ENCODE data around the gene CRYBA1. TPM values are rescaled to one million over a fixed set of nuclear protein-coding genes. Genes with fewer than 3 reads are reported as not detected.

CRYBA1 gene
- total and polyA plus RNA-seq, 2 donors (not counting 1 experiment from before 2014, with no cell fraction given): 0.17 TPM; not detected in 1

- Histone ChIP-seq H3K79me2 (ENCODE audit: control insufficient read depth, insufficient read depth, low read length) (no peaks in the 10 kb centered on the region), H3K27me3 (ENCODE audit: control insufficient read depth, insufficient read depth, low read length) (no peaks in the 10 kb centered on the region), H3K4me1 (ENCODE audit: control insufficient read depth, extremely low read depth, insufficient read depth, low read length) (no peaks in the 10 kb centered on the region), H2AFZ (ENCODE audit: low read length) (no peak overlapping the region), H4K20me1 (ENCODE audit: control insufficient read depth, extremely low read depth, insufficient read depth, low read length) (no peaks in the 10 kb centered on the region), H3K36me3 (ENCODE audit: control insufficient read depth, insufficient read depth, low read length) (no peaks in the 10 kb centered on the region), H3K9me3 (ENCODE audit: control insufficient read depth, insufficient read depth, low read depth, low read length) (no peaks in the 10 kb centered on the region), H3K9ac (ENCODE audit: insufficient read depth, low read length) (no peak overlapping the region), H3K4me3 (replicated peaks in 1 of 4; ENCODE audit: control extremely low read depth in 1 of 4, insufficient read depth in 1 of 4, low read depth in 3 of 4, low read length in 4 of 4) (no peak overlapping the region), H3K27ac (ENCODE audit: insufficient read depth, low read length) (no peak overlapping the region), H3K4me2 (ENCODE audit: extremely low read depth, insufficient read depth, low read length) (no peak overlapping the region)
- DNase-seq (ENCODE audit: low read depth in 2 of 2): no peak
- TF ChIP-seq EZH2 (IDR thresholded peaks at IDR 0.05; ENCODE audit: low read length, missing control alignments): no peak
- TF ChIP-seq, protein P1, sequence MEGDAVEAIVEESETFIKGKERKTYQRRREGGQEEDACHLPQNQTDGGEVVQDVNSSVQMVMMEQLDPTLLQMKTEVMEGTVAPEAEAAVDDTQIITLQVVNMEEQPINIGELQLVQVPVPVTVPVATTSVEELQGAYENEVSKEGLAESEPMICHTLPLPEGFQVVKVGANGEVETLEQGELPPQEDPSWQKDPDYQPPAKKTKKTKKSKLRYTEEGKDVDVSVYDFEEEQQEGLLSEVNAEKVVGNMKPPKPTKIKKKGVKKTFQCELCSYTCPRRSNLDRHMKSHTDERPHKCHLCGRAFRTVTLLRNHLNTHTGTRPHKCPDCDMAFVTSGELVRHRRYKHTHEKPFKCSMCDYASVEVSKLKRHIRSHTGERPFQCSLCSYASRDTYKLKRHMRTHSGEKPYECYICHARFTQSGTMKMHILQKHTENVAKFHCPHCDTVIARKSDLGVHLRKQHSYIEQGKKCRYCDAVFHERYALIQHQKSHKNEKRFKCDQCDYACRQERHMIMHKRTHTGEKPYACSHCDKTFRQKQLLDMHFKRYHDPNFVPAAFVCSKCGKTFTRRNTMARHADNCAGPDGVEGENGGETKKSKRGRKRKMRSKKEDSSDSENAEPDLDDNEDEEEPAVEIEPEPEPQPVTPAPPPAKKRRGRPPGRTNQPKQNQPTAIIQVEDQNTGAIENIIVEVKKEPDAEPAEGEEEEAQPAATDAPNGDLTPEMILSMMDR (conservative IDR thresholded peaks at IDR 0.05 in 1 of 2, IDR thresholded peaks at IDR 0.05 in 1 of 2; ENCODE audit: low read depth in 1 of 2, low read length in 2 of 2): no peak
Measured at GRCh38 chr17:29205047-29205446, 41.6 kb upstream of the CRYBA1 start.

GRCh38 chr17:29207975-29208374 lies 38.7 kb upstream of the CRYBA1 start:
- Histone ChIP-seq H3K4me3 (replicated peaks in 1 of 4; ENCODE audit: control extremely low read depth in 1 of 4, insufficient read depth in 1 of 4, low read depth in 3 of 4, low read length in 4 of 4) (no peak overlapping the region), H3K27me3 (ENCODE audit: control insufficient read depth, insufficient read depth, low read length) (no peaks in the 10 kb centered on the region), H3K4me2 (ENCODE audit: extremely low read depth, insufficient read depth, low read length) (no peak overlapping the region), H4K20me1 (ENCODE audit: control insufficient read depth, extremely low read depth, insufficient read depth, low read length) (no peaks in the 10 kb centered on the region), H3K4me1 (ENCODE audit: control insufficient read depth, extremely low read depth, insufficient read depth, low read length) (no peaks in the 10 kb centered on the region), H3K36me3 (ENCODE audit: control insufficient read depth, insufficient read depth, low read length) (no peaks in the 10 kb centered on the region), H2AFZ (ENCODE audit: low read length) (no peak overlapping the region), H3K79me2 (ENCODE audit: control insufficient read depth, insufficient read depth, low read length) (no peaks in the 10 kb centered on the region), H3K27ac (ENCODE audit: insufficient read depth, low read length) (no peak overlapping the region), H3K9ac (ENCODE audit: insufficient read depth, low read length) (no peak overlapping the region), H3K9me3 (ENCODE audit: control insufficient read depth, insufficient read depth, low read depth, low read length) (no peaks in the 10 kb centered on the region)
- TF ChIP-seq EZH2 (IDR thresholded peaks at IDR 0.05; ENCODE audit: low read length, missing control alignments): no peak
- TF ChIP-seq, protein P1 (conservative IDR thresholded peaks at IDR 0.05 in 1 of 2, IDR thresholded peaks at IDR 0.05 in 1 of 2; ENCODE audit: low read depth in 1 of 2, low read length in 2 of 2): no peak
- DNase-seq (ENCODE audit: low read depth in 2 of 2): no peak

- H3K27me3 ChIP-seq (ENCODE audit: control insufficient read depth, insufficient read depth, low read length): no peaks in the 10 kb centered on the region
- H2AFZ ChIP-seq (ENCODE audit: low read length): no peak overlapping the region
- H3K4me2 ChIP-seq (ENCODE audit: extremely low read depth, insufficient read depth, low read length): no peak overlapping the region
- no peak overlapping the region for H3K9ac ChIP-seq (ENCODE audit: insufficient read depth, low read length)
- no peak for DNase-seq (ENCODE audit: low read depth in 2 of 2)
- no peaks in the 10 kb centered on the region for H3K79me2 ChIP-seq (ENCODE audit: control insufficient read depth, insufficient read depth, low read length)
- H3K4me3 ChIP-seq (replicated peaks in 1 of 4; ENCODE audit: control extremely low read depth in 1 of 4, insufficient read depth in 1 of 4, low read depth in 3 of 4, low read length in 4 of 4): no peak overlapping the region
- no peaks in the 10 kb centered on the region for H4K20me1 ChIP-seq (ENCODE audit: control insufficient read depth, extremely low read depth, insufficient read depth, low read length)
- H3K27ac ChIP-seq (ENCODE audit: insufficient read depth, low read length): no peak overlapping the region
- TF ChIP-seq, protein P1 (conservative IDR thresholded peaks at IDR 0.05 in 1 of 2, IDR thresholded peaks at IDR 0.05 in 1 of 2; ENCODE audit: low read depth in 1 of 2, low read length in 2 of 2): no peak
- no peak for TF ChIP-seq EZH2 (IDR thresholded peaks at IDR 0.05; ENCODE audit: low read length, missing control alignments)
- H3K36me3 ChIP-seq (ENCODE audit: control insufficient read depth, insufficient read depth, low read length): no peaks in the 10 kb centered on the region
- no peaks in the 10 kb centered on the region for H3K9me3 ChIP-seq (ENCODE audit: control insufficient read depth, insufficient read depth, low read depth, low read length)
- H3K4me1 ChIP-seq (ENCODE audit: control insufficient read depth, extremely low read depth, insufficient read depth, low read length): no peaks in the 10 kb centered on the region
Measured at GRCh38 chr17:29209073-29209472, 37.6 kb upstream of the CRYBA1 start.

Data from fibroblast of lung (primary cell).